Body of pancreas (tissue), 4 donors: ENCODE measurements around the gene BICD2. TPM values are rescaled to one million over a fixed set of nuclear protein-coding genes. Genes with fewer than 3 reads are reported as not detected.

Source experiments
- ATAC-seq: fragments of 150-250 bp; one replicate; pipeline ENCODE4 v1.9.1; 2016
- DNase-seq, 4 donors: peaks; one replicate each; pipeline ENCODE4 v3.0.0-alpha.2; 2019
- H3K27ac ChIP-seq, 4 donors: fragments of 200-600 bp; sonication (generic); 1 replicate in 3 of 4; 2 replicates in 1 of 4; pipeline versions ENCODE4 v1.5.1 to v1.6.1; 2016 to 2019; ENCODE audit warnings: mild to moderate bottlenecking in 1 of 4, mixed read lengths in 1 of 4, moderate library complexity in 1 of 4
- H3K27me3 ChIP-seq, 2 donors: fragments of 200-600 bp; sonication (generic); one replicate each; pipeline ENCODE4 v1.6.0; 2016; ENCODE audit warnings: mild to moderate bottlenecking in 1 of 2
- H3K36me3 ChIP-seq, 2 donors: fragments of 200-600 bp; sonication (generic); replicated peaks in 1 of 2; 2 replicates each; pipeline ENCODE4 v1.5.1; 2016; ENCODE audit warnings: low read depth in 2 of 2; ENCODE audit not compliant: insufficient read depth in 1 of 2
- H3K4me1 ChIP-seq: fragments of 200-600 bp; sonication (generic); one replicate; pipeline ENCODE4 v1.6.0; 2016
- H3K4me3 ChIP-seq, 2 donors: fragments of 200-600 bp; sonication (generic); 1 replicate in 1 of 2; 2 replicates in 1 of 2; pipeline ENCODE4 v1.5.1; 2016 to 2019
- H3K9me3 ChIP-seq, 3 donors: fragments of 200-600 bp; sonication (generic); 1 replicate in 2 of 3; 2 replicates in 1 of 3; pipeline ENCODE4 v1.5.1; 2016
- POLR2A ChIP-seq, 3 donors: fragments of 450-650 bp; IDR thresholded peaks; one replicate each; pipeline ENCODE4 v1.6.1; 2016; ENCODE audit warnings: antibody characterized with exemption in 3 of 3, mild to moderate bottlenecking in 2 of 3
- WGBS, 2 donors: methylation state at CpG; one replicate each; pipeline ENCODE4 v1.1.5; 2017; 5-methylcytosine and 5-hydroxymethylcytosine counted together
- intact Hi-C: fragments of 100-400 bp; cut with DNase I; formaldehyde crosslinking; loops from one replicate; pipeline ENCODE4 v1.15.1; 2023
- total RNA-seq, 2 donors: library from RNA; depleted of rRNA; stranded (reverse); fragments of >200 nt; gene quantifications; one replicate each; pipeline ENCODE4 v1.1.0, GENCODE V29; 2016
- TF ChIP-seq, protein P1 (sequence below), 7 experiments: fragments of 450-650 bp in 4 of 7; fragments of 200-600 bp in 3 of 7; sonication (generic) in 3 of 7; IDR thresholded peaks; one replicate each; pipeline ENCODE4 v1.5.1; 2016 to 2019; ENCODE audit warnings: antibody characterized with exemption in 7 of 7

BICD2 gene
- total RNA-seq, 2 donors from 2014 or later: 16.1 to 16.8 TPM

DNA sequence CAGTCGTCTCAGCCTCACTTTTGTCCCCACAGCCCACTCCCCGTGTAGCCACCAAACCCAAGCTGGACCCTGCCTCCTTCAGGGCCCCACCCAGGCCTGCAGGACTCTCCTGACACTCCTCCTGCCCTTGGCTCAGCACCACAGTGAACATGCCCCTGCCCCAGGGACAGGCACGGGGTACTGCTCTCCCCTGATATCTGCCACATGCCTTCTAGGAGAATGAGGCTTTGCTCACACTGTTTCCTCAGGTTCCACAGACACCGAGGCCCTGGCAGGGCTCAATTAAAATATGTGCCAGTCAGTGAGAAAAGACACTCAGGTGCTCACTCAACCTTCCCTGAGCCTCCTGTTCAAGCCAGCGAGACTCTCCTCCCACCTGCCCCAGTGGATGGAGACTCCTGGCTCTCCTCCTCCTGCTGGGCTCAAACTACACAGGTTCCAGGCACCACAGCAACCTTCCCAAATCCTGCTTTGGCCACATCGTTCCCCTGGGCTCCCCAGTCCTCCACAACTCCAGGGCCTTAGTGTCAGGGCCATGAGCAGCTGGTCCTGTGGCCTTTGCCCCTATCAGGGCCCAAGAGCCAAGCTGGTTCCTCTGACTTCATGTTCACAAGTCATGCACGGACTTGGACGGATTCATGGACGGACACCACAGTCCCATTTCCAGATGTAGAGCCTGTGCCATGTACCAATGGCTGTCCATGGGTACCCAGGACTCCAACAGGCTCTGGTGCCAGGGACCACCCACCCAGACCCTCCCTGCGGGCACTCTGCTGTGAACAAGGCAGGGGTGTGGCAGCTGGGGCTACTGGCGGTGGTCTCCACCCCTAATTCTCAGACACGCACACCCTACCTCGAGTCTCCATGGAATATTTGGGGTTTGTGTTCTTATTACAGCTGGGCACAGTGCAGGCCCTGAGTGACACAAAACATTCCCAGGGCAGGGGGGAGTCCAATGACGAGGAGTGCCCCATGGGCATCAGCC lies 36.6 kb downstream of the BICD2 start:
- WGBS, 2 donors: 90 to 93% methylated on average over 8 to 13 of the region's 14 CpGs
- Histone ChIP-seq H3K4me3 (no peak overlapping the region), H3K4me1 (no peaks in the 10 kb centered on the region), H3K27ac (no peak overlapping the region), H3K36me3 (peaks cover 0 to 4% of the 10 kb centered on the region in 2 donors), H3K27me3 (no peaks in the 10 kb centered on the region), H3K9me3 (no peaks in the 10 kb centered on the region)
- DNase-seq (no peak), ATAC-seq (no peak)
- intact Hi-C loops: no loop called here
- TF ChIP-seq, protein P1, sequence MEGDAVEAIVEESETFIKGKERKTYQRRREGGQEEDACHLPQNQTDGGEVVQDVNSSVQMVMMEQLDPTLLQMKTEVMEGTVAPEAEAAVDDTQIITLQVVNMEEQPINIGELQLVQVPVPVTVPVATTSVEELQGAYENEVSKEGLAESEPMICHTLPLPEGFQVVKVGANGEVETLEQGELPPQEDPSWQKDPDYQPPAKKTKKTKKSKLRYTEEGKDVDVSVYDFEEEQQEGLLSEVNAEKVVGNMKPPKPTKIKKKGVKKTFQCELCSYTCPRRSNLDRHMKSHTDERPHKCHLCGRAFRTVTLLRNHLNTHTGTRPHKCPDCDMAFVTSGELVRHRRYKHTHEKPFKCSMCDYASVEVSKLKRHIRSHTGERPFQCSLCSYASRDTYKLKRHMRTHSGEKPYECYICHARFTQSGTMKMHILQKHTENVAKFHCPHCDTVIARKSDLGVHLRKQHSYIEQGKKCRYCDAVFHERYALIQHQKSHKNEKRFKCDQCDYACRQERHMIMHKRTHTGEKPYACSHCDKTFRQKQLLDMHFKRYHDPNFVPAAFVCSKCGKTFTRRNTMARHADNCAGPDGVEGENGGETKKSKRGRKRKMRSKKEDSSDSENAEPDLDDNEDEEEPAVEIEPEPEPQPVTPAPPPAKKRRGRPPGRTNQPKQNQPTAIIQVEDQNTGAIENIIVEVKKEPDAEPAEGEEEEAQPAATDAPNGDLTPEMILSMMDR (IDR thresholded peaks at IDR 0.05): no peak

DNA sequence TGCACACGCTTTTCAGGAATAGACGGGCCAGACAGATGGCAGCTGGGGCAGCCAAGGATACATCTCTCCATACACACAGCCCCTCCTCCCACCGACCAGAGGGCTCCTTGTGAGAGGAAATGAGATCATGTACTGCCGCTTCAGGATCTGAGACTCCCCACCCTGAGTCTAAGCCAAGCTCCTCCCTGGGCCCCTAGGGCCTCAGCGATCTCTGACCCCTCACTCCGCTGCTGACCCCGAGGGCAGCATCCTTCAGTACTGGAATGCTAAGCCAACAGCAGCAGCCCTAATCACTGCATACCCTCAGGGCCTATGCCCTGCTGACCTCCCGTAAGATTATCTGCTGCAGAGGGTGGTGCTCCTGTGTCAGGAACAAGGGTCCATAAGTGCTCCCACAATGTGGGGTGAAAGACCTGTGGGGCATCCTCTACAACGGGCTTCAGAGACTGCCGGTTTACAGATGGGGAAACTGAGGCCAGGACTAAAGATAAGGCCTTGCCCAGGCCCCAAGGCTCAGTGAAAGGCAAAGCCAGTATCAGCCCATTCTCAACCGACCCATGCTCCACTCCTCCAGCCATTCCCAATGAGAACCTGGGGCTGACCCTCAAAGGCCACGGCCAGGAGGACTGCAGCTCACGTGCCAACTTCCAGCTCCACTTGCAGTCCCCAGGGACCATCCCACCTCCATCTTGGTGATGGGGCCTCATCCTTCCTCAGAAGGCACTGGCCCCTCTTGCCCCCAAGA lies 37.5 kb downstream of the BICD2 start:
- Histone ChIP-seq H3K4me3 (no peak overlapping the region), H3K27ac (no peak overlapping the region), H3K4me1 (no peaks in the 10 kb centered on the region), H3K36me3 (peaks cover 0 to 7% of the 10 kb centered on the region in 2 donors), H3K27me3 (no peaks in the 10 kb centered on the region), H3K9me3 (no peaks in the 10 kb centered on the region)
- DNase-seq (no peak), ATAC-seq (no peak)
- 84 to 89% methylated on average over 12 to 13 of the region's 13 CpGs for WGBS, 2 donors
- TF ChIP-seq POLR2A (IDR thresholded peaks at IDR 0.05): no peak
- TF ChIP-seq, protein P1 (IDR thresholded peaks at IDR 0.05): no peak
- intact Hi-C loops: no loop called here

DNA sequence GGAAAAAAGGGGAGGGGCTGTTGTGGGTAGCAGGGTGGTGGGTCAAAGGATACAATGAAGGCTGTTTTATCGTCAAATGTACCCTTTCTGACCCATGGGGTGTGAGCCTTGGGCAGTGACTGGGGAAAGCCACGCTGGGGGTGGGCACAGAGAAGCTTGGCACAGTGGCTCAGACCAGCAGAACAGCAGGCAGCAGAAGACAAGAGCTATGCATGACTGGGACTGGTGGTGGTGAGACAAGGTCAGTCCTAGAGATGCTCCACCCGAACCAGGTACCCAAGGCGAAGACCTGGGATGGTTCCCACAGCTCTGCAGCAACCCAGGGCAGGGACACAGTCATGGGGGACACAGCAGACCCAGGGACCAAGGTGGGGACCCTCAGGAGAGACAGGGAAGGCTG lies 38.3 kb downstream of the BICD2 start:
- Histone ChIP-seq H3K36me3 (peaks cover 0 to 11% of the 10 kb centered on the region in 2 donors), H3K4me1 (no peaks in the 10 kb centered on the region), H3K4me3 (no peak overlapping the region), H3K27me3 (no peaks in the 10 kb centered on the region), H3K27ac (no peak overlapping the region), H3K9me3 (no peaks in the 10 kb centered on the region)
- DNase-seq (no peak), ATAC-seq (no peak)
- TF ChIP-seq, protein P1 (IDR thresholded peaks at IDR 0.05): no peak
- no peak for TF ChIP-seq POLR2A (IDR thresholded peaks at IDR 0.05)
- 93 to 99% methylated on average over 4 of the region's 4 CpGs for WGBS, 2 donors
- intact Hi-C loops: no loop called here

DNA sequence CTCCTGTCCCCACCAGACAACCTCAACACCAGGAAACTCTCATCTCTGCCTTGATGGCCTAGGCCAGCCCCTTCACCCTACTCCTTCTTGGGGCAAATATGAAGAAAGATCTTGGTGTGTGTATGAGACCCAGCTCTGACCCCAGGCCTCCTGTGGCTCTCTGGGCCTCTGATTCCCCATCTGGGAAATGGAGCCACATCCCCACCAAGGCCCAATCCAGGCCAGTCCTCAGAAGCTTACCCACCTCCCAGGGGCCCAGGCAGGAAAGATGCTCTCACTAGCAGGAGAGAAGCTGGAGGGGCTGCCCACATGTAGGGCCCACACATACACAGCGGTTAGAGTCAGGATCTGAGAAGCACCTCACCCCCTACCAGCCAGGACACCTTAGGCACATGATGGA lies 38.9 kb downstream of the BICD2 start:
- H3K4me1 ChIP-seq: no peaks in the 10 kb centered on the region
- peaks cover 0 to 12% of the 10 kb centered on the region in 2 donors for H3K36me3 ChIP-seq
- no peak overlapping the region for H3K27ac ChIP-seq
- no peaks in the 10 kb centered on the region for H3K27me3 ChIP-seq
- no peaks in the 10 kb centered on the region for H3K9me3 ChIP-seq
- no peak overlapping the region for H3K4me3 ChIP-seq
- 89 to 100% methylated on average over 1 of the region's 1 CpG for WGBS, 2 donors
- ATAC-seq (no peak), DNase-seq (no peak)
- TF ChIP-seq, protein P1 (IDR thresholded peaks at IDR 0.05): no peak
- no peak for TF ChIP-seq POLR2A (IDR thresholded peaks at IDR 0.05)
- intact Hi-C loops: no loop called here
